Natural killer cell (primary cell): ENCODE data around the gene HEY2. TPM values are rescaled to one million over a fixed set of nuclear protein-coding genes. Genes with fewer than 3 reads are reported as not detected.

Source experiments
- ATAC-seq, 3 donors: fragments of 150-1000 bp in 2 of 3; fragments of 200-7000 bp in 1 of 3; cut with Tn5 transposase; 1 replicate in 1 of 3; 2 replicates in 2 of 3; pipeline ENCODE4 v1.10.0; 2021; ENCODE audit warnings: mild to moderate bottlenecking in 2 of 3, moderate library complexity in 2 of 3
- DNase-seq, 2 donors: peaks; one replicate each; pipeline versions ENCODE4 v3.0.0 to v3.0.0-alpha.2; 2013 to 2021; ENCODE audit warnings: mixed read lengths in 1 of 2
- H3K27ac ChIP-seq: one replicate; pipeline ENCODE4 v1.5.1; 2013; ENCODE audit warnings: mild to moderate bottlenecking, low read length
- H3K27me3 ChIP-seq: one replicate; pipeline ENCODE4 v1.6.1; 2013; ENCODE audit warnings: low read length; ENCODE audit not compliant: control insufficient read depth, insufficient read depth
- H3K36me3 ChIP-seq: one replicate; pipeline ENCODE4 v1.6.1; 2013; ENCODE audit warnings: low read length; ENCODE audit not compliant: control insufficient read depth, insufficient read depth
- H3K4me1 ChIP-seq: one replicate; pipeline ENCODE4 v1.6.1; 2013; ENCODE audit warnings: low read length; ENCODE audit not compliant: control insufficient read depth, insufficient read depth
- H3K4me3 ChIP-seq: one replicate; pipeline ENCODE4 v1.5.1; 2013; ENCODE audit warnings: low read length
- H3K9me3 ChIP-seq: one replicate; pipeline ENCODE4 v1.6.1; 2013; ENCODE audit warnings: low read length; ENCODE audit not compliant: control insufficient read depth, insufficient read depth
- H3K27ac Mint-ChIP-seq, 2 donors: one replicate each; pipeline ENCODE4 v1.8.0; 2022; ENCODE audit warnings: mild to moderate bottlenecking in 2 of 2, mixed read lengths in 2 of 2, moderate library complexity in 1 of 2
- H3K27me3 Mint-ChIP-seq, 2 donors: one replicate each; pipeline ENCODE4 v1.8.0; 2022; ENCODE audit warnings: low read depth in 2 of 2, mixed read lengths in 2 of 2
- H3K36me3 Mint-ChIP-seq: one replicate; pipeline ENCODE4 v1.8.0; 2022; ENCODE audit warnings: mixed read lengths
- H3K4me1 Mint-ChIP-seq, 2 donors: one replicate each; pipeline ENCODE4 v1.8.0; 2022; ENCODE audit warnings: mixed read lengths in 2 of 2
- H3K4me3 Mint-ChIP-seq: one replicate; pipeline ENCODE4 v1.8.0; 2022; ENCODE audit warnings: mild to moderate bottlenecking, moderate library complexity, mixed read lengths
- H3K9me3 Mint-ChIP-seq, 2 donors: one replicate each; pipeline ENCODE4 v1.8.0; 2022; ENCODE audit warnings: mixed read lengths in 2 of 2
- WGBS: methylation state at CpG from one replicate; pipeline ENCODE4 v1.1.7; 2013; ENCODE audit warnings: missing lambda C conversion rate; ENCODE audit not compliant: insufficient coverage; 5-methylcytosine and 5-hydroxymethylcytosine counted together
- intact Hi-C: fragments of 100-400 bp; cut with micrococcal nuclease; formaldehyde crosslinking; loops from one replicate; pipeline ENCODE4 v1.14.2; 2022
- total RNA-seq, 4 donors: library from RNA; stranded (reverse); fragments of 120-200 nt in 1 of 4; gene quantifications; one replicate each; pipeline versions ENCODE4 v1.2.3 to v1.2.4, GENCODE V29; 2013 to 2022
- TF ChIP-seq, protein P1 (sequence below): fragments of 200-600 bp; IDR thresholded peaks from one replicate; pipeline ENCODE4 v1.8.0; 2022; ENCODE audit warnings: antibody characterized with exemption

HEY2 gene
- total RNA-seq, 3 donors from 2014 or later (not counting 1 experiment from before 2014, with no cell fraction given): 0.66 to 0.93 (median 0.73) TPM

GRCh38 chr6:125789576-125790357 lies 40.3 kb downstream of the HEY2 start:
- Mint-ChIP-seq H3K27me3 (no peaks in the 10 kb centered on the region), H3K27ac (peak overlapping the region; percentile 93 to 98), H3K4me1 (peaks cover 36 to 42% of the 10 kb centered on the region in 2 donors), H3K9me3 (no peaks in the 10 kb centered on the region), H3K36me3 (no peaks in the 10 kb centered on the region), H3K4me3 (peak overlapping the region; percentile 91)
- H3K27me3 ChIP-seq: no peaks in the 10 kb centered on the region
- H3K36me3 ChIP-seq: peaks cover 2% of the 10 kb centered on the region
- 11% methylated on average over 19 of the region's 19 CpGs for WGBS
- ATAC-seq (peak; percentile 16 to 45 (median 24)), DNase-seq (peak; percentile 40 to 66)
- peak overlapping the region; percentile 92 for H3K27ac ChIP-seq
- peak overlapping the region; percentile 78 for H3K4me3 ChIP-seq
- TF ChIP-seq, protein P1, sequence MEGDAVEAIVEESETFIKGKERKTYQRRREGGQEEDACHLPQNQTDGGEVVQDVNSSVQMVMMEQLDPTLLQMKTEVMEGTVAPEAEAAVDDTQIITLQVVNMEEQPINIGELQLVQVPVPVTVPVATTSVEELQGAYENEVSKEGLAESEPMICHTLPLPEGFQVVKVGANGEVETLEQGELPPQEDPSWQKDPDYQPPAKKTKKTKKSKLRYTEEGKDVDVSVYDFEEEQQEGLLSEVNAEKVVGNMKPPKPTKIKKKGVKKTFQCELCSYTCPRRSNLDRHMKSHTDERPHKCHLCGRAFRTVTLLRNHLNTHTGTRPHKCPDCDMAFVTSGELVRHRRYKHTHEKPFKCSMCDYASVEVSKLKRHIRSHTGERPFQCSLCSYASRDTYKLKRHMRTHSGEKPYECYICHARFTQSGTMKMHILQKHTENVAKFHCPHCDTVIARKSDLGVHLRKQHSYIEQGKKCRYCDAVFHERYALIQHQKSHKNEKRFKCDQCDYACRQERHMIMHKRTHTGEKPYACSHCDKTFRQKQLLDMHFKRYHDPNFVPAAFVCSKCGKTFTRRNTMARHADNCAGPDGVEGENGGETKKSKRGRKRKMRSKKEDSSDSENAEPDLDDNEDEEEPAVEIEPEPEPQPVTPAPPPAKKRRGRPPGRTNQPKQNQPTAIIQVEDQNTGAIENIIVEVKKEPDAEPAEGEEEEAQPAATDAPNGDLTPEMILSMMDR: no peak
- intact Hi-C loops: loop anchor here (1.0 to 10.0 kb wide), 3 partner anchors 8 to 1475 kb away; partner anchors contain the start of gene RNF146
- peaks cover 18% of the 10 kb centered on the region for H3K4me1 ChIP-seq
- H3K9me3 ChIP-seq: no peaks in the 10 kb centered on the region

DNA sequence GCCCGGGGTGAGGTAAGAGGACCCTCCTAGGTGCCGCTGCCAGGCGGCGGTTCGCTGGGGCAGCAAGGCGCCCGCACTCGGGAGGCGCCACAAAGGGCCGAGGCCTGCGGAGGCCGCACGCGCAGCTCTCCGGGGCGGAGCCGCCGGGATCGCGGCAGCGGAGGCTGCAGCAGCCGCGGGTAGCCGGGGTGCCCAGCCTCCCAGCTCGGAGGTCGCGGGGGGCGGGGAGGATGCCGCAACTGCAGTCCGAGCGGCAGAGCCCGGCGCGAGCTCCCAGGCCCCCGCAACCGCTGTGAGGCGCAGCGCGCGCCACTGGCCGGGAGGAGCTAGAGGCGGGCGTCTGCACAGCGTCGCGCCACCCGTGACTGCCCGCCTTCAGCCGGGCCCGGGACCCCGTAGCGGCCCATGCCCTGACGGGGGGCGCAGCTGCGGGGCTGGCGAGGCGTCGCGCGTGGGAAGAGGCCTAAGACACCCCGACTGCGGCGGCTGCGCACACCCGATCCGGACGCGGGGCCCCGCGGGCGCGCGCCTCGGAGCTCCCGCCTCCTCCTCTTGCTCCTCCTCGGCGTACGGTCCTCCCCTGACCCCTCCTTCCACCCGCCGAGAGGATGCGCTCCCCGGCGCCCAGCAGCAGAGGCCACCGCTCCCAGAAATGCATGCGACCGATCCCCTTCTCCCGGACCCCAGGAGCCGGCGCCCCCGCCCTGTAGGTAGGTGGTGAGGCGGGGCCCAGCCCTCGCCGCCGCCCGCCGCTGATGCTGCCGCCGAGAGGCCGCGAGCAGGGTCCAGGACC lies 41.1 kb downstream of the HEY2 start, which contains the start of gene NCOA7:
NCOA7 (plus strand) TSS at position 603 of the 793 bp plus-strand sequence. CDS start 24,395 bp downstream, outside the sequence.
- TF ChIP-seq, protein P1: no peak
- Histone ChIP-seq H3K27ac (peak within 1 kb of the TSS; percentile 92), H3K27me3 (no peaks in the 10 kb centered on the region), H3K4me1 (peaks cover 18% of the 10 kb centered on the region), H3K4me3 (peak within 1 kb of the TSS; percentile 78), H3K9me3 (no peaks in the 10 kb centered on the region), H3K36me3 (peaks cover 2% of the 10 kb centered on the region)
- ATAC-seq: peak; percentile 83 to 92 (median 85)
- intact Hi-C loops: loop anchor here (2.0 kb wide), 1 partner anchor 44 kb away; no protein-coding TSS in a partner anchor
- Mint-ChIP-seq H3K36me3 (no peaks in the 10 kb centered on the region), H3K27me3 (no peaks in the 10 kb centered on the region), H3K9me3 (no peaks in the 10 kb centered on the region), H3K27ac (peak within 1 kb of the TSS; percentile 93 to 98), H3K4me1 (peaks cover 40 to 42% of the 10 kb centered on the region in 2 donors), H3K4me3 (peak within 1 kb of the TSS; percentile 97)
- peak; percentile 79 to 89 for DNase-seq
- 0% methylated on average over 100 of the region's 100 CpGs for WGBS

DNA sequence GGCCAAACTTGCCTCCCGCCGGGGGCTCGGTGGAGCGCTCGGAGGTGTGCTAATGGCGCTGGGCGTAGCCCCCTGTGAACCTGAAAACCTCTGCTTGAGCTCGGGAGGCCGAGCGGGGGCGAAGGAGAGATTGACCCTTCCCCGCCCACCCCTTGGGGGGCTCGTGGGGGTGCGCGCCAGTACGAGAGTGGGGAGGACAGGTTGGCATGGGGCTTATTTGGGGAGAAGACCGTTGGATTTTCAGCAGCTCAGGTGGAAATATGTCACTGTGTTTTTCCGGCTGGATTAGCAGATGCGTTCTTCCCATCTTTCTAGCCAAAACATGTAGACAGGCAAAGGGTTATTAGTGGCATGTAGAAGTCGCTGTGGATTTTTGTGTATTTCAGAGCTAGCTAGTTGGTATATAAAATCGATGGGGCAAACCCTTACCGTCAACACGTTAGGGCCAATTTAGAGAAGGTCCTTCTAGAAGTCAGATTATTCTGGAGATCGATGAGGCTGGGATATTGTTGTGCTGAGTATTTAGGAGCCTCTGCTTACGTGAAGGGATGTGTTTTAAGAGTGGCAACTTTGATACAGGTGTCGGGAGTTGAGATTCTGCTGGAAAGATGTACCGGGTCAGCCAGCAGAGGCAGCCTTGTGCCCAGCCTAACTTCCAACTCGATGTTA lies 41.9 kb downstream of the HEY2 start:
- Histone ChIP-seq H3K4me3 (peak overlapping the region; percentile 78), H3K27ac (peak overlapping the region; percentile 92), H3K9me3 (no peaks in the 10 kb centered on the region), H3K4me1 (peaks cover 18% of the 10 kb centered on the region), H3K27me3 (no peaks in the 10 kb centered on the region), H3K36me3 (no peaks in the 10 kb centered on the region)
- TF ChIP-seq, protein P1: no peak
- peak; percentile 23 to 36 (median 27) for ATAC-seq
- Mint-ChIP-seq H3K9me3 (no peaks in the 10 kb centered on the region), H3K36me3 (no peaks in the 10 kb centered on the region), H3K27ac (peak overlapping the region; percentile 93 to 98), H3K27me3 (no peaks in the 10 kb centered on the region), H3K4me1 (peaks cover 42 to 44% of the 10 kb centered on the region in 2 donors), H3K4me3 (peak overlapping the region; percentile 97)
- peak; percentile 25 to 77 for DNase-seq
- WGBS: under 1% methylated on average over 28 of the region's 28 CpGs
- intact Hi-C loops: loop anchor here (2.0 kb wide), 1 partner anchor 44 kb away; no protein-coding TSS in a partner anchor
